ENCODE results near the gene TSPAN5.

TSPAN5 gene

DNA sequence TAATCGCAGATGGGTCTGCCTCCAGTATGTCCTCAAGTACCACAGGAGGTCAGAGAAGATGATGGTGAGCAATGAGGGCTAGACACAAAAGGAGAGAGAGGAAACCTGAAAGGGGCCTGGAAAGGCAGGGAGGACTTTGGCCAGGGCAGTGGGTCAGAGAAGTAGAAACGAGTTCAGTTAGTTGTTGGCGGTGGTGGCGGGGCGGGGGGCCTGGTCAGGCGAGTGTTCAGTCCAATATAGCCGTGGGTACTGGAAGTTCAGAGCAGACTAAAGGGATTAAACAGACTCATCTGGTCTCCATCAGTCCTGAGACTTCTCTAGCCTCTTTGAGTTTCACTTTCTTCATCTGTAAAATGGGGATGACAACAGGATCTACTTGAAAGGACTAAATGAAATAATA lies 90.8 kb downstream of the TSPAN5 start:
- H3K36me3 Mint-ChIP-seq, result peaks cover 0 to 3% of the 10 kb centered on the region in 2 donors

DNA sequence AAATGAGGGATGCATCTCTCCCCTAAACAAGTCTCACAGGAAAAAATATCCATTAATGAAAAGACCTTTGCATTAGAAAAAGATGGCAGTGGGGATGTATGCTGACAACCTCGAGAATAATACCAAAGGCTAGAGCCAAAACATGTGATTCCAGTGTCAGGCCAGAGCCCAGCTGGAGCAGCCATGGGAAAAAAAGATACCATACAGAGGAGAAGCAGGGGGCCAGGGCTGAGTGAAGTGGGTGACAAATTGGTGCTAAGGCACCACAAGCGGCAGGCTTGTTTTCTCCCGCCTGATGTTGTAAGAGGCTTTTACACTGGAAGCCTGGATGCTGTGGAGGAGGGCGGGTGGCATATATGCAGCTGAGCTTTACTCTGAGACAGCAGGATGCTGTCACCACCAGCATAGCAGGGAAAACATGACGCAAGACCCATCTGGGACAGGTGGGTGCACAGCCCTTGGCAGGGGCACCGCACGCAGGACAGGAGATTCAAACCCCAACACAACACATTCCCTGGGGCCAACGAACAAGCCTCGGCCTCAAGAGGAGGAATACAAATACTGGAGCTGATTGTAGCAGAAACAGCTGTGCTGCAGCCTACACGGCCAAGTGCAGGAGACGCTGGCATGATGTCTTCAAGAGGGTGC lies 91.9 kb downstream of the TSPAN5 start:
- no peaks in the 10 kb centered on the region for H3K27me3 Mint-ChIP-seq
- ATAC-seq (replicated peaks), result peak; percentile 46 to 50
- H3K4me1 Mint-ChIP-seq, result peaks cover 16 to 18% of the 10 kb centered on the region in 2 donors
- no peak for DNase-seq
- H3K9me3 Mint-ChIP-seq, result no peaks in the 10 kb centered on the region
- H3K4me3 Mint-ChIP-seq, result no peak overlapping the region
- H3K27ac Mint-ChIP-seq, result no peak overlapping the region
- H3K36me3 Mint-ChIP-seq, result peaks cover 2 to 6% of the 10 kb centered on the region in 2 donors

More for the DNA sequence above, 90.8 kb downstream of the TSPAN5 start:
- H3K4me1 Mint-ChIP-seq, result peaks cover 21 to 22% of the 10 kb centered on the region in 2 donors
- no peaks in the 10 kb centered on the region for H3K9me3 Mint-ChIP-seq
- ATAC-seq (replicated peaks), result no peak
- no peak for DNase-seq
- H3K27ac Mint-ChIP-seq, result no peak overlapping the region
- H3K4me3 Mint-ChIP-seq, result no peak overlapping the region
- H3K27me3 Mint-ChIP-seq, result no peaks in the 10 kb centered on the region

DNA sequence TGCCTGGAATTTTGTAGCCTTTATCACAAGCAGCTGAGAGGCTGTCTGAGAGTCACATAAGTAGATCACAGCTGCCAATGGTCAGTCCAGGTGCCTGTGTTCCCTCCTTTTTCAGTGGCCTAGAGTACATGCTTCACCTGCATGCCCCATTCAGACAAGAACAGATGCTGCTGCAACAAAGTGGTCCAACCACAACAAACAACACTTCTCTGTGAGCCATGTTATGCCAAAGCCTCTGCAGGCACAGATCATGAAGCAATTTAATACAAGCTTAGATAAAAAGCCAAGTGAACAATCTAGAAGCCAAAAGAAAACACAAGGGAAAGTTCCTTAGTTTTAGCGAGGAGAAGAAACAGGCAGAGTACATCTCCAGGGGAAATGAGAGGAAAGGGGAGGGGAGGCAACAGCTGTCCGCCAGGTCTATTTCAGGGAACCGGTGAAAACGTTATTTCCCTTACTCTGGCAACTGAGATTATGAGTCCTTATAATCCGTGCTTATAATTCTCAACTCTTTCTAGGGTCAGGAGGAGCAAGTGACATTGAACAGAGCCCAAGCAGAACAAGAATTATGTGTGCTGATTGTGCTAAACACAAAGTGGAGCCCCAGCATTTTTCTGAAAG lies 92.6 kb downstream of the TSPAN5 start:
- no peak for DNase-seq
- Mint-ChIP-seq H3K27me3 (no peaks in the 10 kb centered on the region), H3K4me3 (no peak overlapping the region), H3K4me1 (peaks cover 15 to 16% of the 10 kb centered on the region in 2 donors), H3K36me3 (peaks cover 2 to 6% of the 10 kb centered on the region in 2 donors), H3K27ac (no peak overlapping the region), H3K9me3 (no peaks in the 10 kb centered on the region)
- no peak for ATAC-seq (replicated peaks)

DNA sequence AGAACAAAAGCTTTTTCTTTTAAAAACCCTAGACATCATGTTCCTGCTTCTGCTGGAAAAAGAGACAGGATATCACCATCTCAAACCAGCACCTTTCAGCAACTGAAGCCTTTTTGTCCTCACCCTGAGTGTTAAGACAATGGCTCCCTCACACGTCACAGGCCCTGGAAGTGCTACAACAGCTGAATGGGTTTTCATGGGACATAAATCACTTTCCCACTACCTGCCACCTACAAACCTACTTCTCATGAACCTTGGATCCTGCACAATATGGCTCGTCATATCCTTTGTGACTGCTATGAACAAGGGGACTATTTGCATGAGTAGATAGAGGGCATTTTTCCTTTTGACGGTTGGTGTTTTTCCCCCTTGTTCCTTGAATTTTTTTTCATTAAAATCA lies 93.6 kb downstream of the TSPAN5 start:
- Mint-ChIP-seq H3K4me1 (peaks cover 12 to 16% of the 10 kb centered on the region in 2 donors), H3K36me3 (peaks cover 2 to 6% of the 10 kb centered on the region in 2 donors), H3K27me3 (no peaks in the 10 kb centered on the region), H3K4me3 (no peak overlapping the region), H3K27ac (no peak overlapping the region), H3K9me3 (no peaks in the 10 kb centered on the region)
- no peak for ATAC-seq (replicated peaks)
- DNase-seq, result no peak

DNA sequence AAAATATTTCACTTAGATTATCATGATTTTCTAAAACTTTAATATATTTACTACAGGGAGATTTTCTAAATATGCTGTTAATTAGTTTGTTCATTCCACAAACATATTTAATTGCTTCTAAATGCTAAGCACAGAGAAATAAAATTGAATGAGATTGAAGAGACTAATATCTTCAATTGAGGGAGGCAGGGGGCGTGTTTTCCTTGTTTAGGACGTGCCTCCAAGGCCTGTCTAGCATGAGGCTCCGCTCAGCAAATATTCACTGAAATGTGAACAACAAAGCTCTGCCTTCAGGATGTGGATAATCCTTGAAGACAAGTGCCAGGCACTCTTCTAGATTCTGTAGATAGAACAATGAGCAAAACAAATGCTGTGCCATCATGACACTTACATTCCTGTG lies 98.1 kb downstream of the TSPAN5 start:
- no peak overlapping the region for H3K4me3 Mint-ChIP-seq
- H3K27ac Mint-ChIP-seq, result no peak overlapping the region
- H3K36me3 Mint-ChIP-seq, result peaks cover 2 to 3% of the 10 kb centered on the region in 2 donors
- H3K4me1 Mint-ChIP-seq, result peaks cover 0 to 4% of the 10 kb centered on the region in 2 donors
- ATAC-seq (replicated peaks) (no peak), DNase-seq (no peak)
- H3K9me3 Mint-ChIP-seq, result no peaks in the 10 kb centered on the region
- no peaks in the 10 kb centered on the region for H3K27me3 Mint-ChIP-seq

DNA sequence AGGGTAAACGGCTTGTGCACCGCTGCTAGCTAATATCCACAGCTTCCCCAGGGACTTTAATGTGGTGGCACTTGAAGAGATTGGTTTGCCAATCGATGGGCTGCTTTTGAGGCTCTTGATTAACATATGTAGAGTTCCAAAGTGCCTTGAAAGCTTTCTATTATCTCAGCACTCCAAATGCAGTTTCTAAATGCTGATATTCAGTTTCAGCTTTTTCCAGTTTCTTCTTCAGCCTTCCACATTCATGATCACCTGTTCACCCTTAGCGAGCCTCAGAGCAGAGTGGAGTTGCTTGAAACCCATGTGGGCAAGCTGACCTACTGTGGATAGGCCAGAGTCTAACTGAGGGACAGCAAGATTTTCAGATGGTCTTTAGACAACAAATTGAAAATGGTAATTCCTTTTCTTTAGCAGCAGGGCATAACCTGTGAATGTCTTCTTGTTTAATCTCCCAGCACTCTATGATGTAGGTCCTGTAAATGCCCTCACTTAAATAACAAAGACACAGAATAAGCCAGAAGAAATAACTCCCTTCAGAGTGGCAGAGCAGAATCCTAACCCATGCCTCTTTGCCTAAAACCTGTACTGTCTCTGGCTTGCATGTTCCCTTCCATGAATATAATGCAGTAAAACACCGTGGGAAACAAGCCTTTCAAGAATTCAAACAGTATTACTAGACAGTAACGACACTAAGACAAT lies 99.8 kb downstream of the TSPAN5 start:
- Mint-ChIP-seq H3K9me3 (no peaks in the 10 kb centered on the region), H3K4me3 (no peak overlapping the region), H3K36me3 (peaks cover 2 to 3% of the 10 kb centered on the region in 2 donors), H3K27me3 (no peaks in the 10 kb centered on the region), H3K4me1 (peaks cover 0 to 4% of the 10 kb centered on the region in 2 donors), H3K27ac (no peak overlapping the region)
- DNase-seq (no peak), ATAC-seq (replicated peaks) (no peak)

DNA sequence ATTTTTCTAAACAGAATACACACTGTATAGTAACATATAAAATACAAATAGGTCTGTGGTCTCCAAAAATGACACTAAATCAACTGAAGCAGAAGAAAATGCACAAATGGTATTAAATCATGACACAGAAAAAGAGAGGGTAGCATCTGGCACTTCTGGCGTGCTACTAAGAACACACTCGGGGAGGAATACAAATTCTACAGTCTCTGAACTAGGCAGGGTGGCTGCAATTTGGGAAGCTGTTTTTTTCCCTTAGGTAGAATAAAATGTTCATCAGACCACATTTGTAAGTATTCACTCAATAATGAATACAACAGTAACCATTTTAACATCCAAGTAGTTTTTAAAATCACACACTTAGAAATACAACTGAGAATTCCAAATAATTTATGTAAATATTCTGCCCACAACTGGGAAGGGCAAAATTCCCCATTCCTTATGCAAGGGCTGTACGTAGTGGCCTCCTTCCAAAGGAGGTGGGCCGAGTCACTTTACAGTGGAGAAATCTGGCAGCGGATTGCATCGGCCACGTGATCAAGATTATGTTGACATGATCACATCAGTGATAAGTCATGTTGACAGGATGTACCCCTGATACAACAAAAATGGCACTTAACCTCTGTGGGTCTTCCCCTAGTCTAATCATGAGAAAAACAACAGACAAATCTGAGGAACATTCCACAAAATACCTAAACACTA lies 101.1 kb downstream of the TSPAN5 start:
- H3K9me3 Mint-ChIP-seq, result no peaks in the 10 kb centered on the region
- ATAC-seq (replicated peaks) (no peak), DNase-seq (no peak)
- H3K27me3 Mint-ChIP-seq, result no peaks in the 10 kb centered on the region
- peaks cover 2 to 3% of the 10 kb centered on the region in 2 donors for H3K36me3 Mint-ChIP-seq
- H3K4me3 Mint-ChIP-seq, result no peak overlapping the region
- peaks cover 0 to 2% of the 10 kb centered on the region in 2 donors for H3K4me1 Mint-ChIP-seq
- H3K27ac Mint-ChIP-seq, result no peak overlapping the region

DNA sequence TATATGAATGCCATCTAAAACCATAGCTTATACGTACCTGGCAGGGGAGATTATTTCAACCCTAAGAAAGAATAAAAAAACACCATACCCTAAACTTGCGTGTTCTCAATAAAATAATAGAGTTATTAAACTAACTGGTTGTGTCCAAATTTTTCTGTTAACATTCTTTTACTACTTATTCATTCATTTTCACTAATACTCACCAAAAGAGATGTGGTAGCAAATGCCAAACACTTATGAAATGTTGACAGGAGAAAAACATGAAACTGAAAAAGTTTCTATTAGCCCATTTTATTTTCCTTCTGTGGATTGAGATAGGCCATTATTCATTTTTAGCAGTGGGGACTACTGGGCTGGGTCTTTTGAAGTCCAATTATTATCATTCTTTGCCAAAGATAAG lies 102.0 kb downstream of the TSPAN5 start:
- H3K36me3 Mint-ChIP-seq, result peaks cover 2 to 5% of the 10 kb centered on the region in 2 donors
- H3K27ac Mint-ChIP-seq, result no peak overlapping the region
- no peak for DNase-seq
- H3K4me3 Mint-ChIP-seq, result no peak overlapping the region
- H3K9me3 Mint-ChIP-seq, result no peaks in the 10 kb centered on the region
- H3K4me1 Mint-ChIP-seq, result peaks cover 0 to 2% of the 10 kb centered on the region in 2 donors
- no peak for ATAC-seq (replicated peaks)
- no peaks in the 10 kb centered on the region for H3K27me3 Mint-ChIP-seq

DNA sequence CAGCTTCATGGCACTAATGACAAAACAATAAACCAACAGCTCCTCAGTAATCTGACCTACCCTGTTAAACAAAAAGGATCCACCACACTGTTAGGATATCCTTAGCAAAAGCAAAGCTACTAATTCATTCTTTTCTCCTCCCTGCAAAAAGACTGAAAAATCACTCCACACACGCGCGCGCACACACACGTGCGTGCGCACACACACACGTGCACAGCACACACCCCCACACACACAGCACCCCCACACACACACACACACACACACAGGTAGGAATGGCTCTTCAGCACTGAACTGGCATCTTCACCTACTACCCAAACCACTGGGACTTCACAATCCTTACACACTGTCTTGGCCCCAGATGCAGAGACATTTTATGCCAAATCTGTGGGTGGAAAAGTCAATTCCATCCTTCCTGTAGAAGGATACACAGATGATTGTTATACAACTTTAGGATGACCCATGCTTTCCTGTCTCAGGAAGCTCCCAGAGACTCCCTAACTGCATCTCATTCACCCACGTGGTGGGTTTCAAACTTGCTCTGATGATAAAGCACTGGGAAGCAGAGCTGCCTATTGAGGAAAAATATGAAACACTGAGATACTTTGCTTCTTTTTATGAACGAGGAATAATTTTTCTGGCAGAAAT lies 102.5 kb downstream of the TSPAN5 start:
- ATAC-seq (replicated peaks), result no peak
- no peaks in the 10 kb centered on the region for H3K27me3 Mint-ChIP-seq
- H3K4me3 Mint-ChIP-seq, result no peak overlapping the region
- H3K36me3 Mint-ChIP-seq, result peaks cover 2 to 5% of the 10 kb centered on the region in 2 donors
- DNase-seq, result no peak
- peaks cover 0 to 2% of the 10 kb centered on the region in 2 donors for H3K4me1 Mint-ChIP-seq
- no peak overlapping the region for H3K27ac Mint-ChIP-seq
- H3K9me3 Mint-ChIP-seq, result no peaks in the 10 kb centered on the region

DNA sequence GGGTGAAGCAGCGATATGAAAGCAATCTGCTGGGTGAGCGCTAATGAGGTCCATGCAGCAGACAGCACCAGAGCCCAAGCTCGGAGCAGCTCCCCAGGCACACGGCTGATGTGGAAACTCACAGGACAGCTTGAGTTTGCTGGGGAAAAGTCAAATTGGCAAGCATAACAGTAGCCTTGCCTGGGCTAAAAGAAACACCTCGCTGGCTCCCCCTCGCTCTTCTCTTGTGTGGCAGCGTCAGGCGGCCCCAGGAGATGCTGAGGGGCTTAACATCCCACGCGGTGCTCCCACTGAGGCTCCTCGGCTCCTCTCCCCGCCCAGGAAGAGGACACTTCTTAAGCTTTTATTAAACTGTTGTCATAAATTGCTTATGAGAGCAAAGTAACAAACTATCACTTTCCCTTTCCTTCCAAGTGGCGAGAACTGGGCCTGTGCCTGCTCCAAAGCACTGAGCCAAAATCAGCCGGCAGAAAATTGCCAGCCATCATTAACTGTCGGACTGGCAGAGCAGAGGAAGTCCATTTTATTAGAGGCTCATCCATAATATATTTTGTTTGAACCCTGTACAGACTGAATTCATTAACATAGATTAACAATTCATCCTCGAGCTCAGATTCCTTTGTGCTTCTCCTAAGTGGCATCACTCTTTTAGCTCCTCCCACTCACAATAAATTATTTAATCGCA lies 111.4 kb downstream of the TSPAN5 start:
- H3K4me1 Mint-ChIP-seq, result peaks cover 0 to 2% of the 10 kb centered on the region in 2 donors
- no peak overlapping the region for H3K27ac Mint-ChIP-seq
- no peaks in the 10 kb centered on the region for H3K27me3 Mint-ChIP-seq
- peaks cover 5% of the 10 kb centered on the region in 2 donors for H3K9me3 Mint-ChIP-seq
- H3K4me3 Mint-ChIP-seq, result no peak overlapping the region
- ATAC-seq (replicated peaks) (no peak), DNase-seq (no peak)
- H3K36me3 Mint-ChIP-seq, result peaks cover 4 to 8% of the 10 kb centered on the region in 2 donors

DNA sequence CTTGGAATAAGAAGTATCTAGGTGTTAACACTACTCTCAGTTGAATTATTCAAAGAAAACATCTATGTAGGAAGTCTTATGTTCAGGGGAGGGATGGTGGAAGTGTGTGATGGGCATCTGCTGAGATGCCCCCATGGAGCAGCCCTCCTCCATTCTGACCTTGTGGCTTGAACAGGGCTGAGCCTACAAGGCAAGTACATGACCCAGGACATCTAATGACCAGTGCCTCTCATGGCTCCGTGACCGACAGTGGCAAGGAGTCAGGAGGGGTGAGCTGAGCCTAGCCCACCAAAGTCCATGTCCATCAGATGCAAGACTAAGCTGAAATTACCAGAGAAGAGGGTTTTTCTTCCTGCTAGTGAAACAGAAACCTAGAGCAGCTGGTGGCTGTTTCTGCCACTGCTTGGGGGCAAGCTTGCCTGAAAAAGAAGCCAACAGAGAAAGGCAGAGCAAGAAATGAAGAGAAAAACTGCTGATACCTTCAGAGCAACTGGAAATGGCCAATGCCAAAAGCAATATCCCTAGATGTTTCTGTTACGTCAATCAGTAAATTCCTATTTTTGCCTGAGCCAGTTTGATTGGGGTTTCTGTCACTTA lies 113.5 kb downstream of the TSPAN5 start:
- ATAC-seq (replicated peaks) (no peak), DNase-seq (no peak)
- H3K36me3 Mint-ChIP-seq, result peaks cover 0 to 2% of the 10 kb centered on the region in 2 donors
- peaks cover 0 to 2% of the 10 kb centered on the region in 2 donors for H3K4me1 Mint-ChIP-seq
- no peaks in the 10 kb centered on the region for H3K27me3 Mint-ChIP-seq
- H3K9me3 Mint-ChIP-seq, result peaks cover 0 to 2% of the 10 kb centered on the region in 2 donors
- no peak overlapping the region for H3K27ac Mint-ChIP-seq
- no peak overlapping the region for H3K4me3 Mint-ChIP-seq

DNA sequence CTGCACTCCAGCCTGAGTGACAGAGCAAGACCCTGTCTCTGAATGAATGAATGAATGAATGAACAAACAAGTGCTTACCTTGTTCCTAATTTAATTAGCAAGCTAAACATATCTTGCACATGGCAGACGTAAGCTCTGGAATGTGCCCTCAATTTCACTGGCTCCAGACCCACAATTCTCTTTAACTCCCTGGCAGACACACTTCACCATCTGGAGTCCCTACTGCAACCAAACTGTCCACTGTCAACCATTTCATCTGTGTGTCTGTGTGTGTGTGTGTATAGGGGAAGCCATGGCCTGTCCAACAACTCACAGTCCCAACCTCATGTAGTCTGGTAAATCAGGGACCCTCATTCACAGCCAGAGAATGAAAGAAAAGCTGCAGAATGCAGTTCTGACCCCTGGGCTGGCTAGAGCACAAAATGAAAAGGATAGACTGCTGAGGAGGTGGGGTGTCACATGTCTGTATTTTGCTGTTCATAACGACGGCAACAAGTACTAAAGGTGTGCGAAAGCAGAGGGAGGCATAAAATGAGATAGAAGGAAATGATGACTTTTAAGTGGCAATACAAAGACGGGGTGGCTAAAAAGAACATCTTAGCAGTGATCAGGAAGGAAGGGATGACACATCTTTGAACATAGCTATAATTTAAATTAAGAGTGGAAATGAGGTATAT lies 114.1 kb downstream of the TSPAN5 start:
- ATAC-seq (replicated peaks) (no peak), DNase-seq (no peak)
- Mint-ChIP-seq H3K4me1 (peaks cover 0 to 2% of the 10 kb centered on the region in 2 donors), H3K27me3 (no peaks in the 10 kb centered on the region), H3K4me3 (no peak overlapping the region), H3K9me3 (no peaks in the 10 kb centered on the region), H3K27ac (no peak overlapping the region), H3K36me3 (no peaks in the 10 kb centered on the region)

DNA sequence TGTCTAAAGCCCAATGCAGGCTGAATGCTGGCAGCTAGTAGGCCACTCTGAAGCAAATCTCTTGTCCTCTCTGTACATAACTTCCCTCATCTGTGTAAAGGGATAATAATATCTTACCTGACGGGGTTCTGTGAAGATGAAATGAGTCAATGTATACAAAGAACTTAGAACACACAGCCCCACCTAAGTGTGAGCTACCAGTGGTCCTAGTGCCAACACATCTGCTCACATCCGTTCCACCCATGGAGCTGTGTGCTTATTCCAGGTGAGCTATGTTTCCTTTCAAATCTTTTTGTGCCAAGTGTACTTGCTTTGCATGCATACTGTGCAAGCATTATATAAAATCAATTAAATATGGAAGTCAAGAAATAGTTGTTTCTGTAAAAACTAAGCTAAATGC lies 116.4 kb downstream of the TSPAN5 start:
- Mint-ChIP-seq H3K27me3 (no peaks in the 10 kb centered on the region), H3K4me3 (no peak overlapping the region), H3K27ac (no peak overlapping the region), H3K4me1 (peaks cover 2 to 5% of the 10 kb centered on the region in 2 donors), H3K9me3 (no peaks in the 10 kb centered on the region), H3K36me3 (no peaks in the 10 kb centered on the region)
- no peak for DNase-seq
- ATAC-seq (replicated peaks), result no peak

All from stimulated activated naive B cell treated with anti-CD40 and anti-IgM and Interleukin-4, amounts not matched to agents 10 μg/mL and 1 μg/mL and 100 μg/mL, for 72 hours (primary cell).